Fibroblast of the aortic adventitia (primary cell): ENCODE measurements around the gene FRK. TPM values are rescaled to one million over a fixed set of nuclear protein-coding genes. Genes with fewer than 3 reads are reported as not detected.

Experiments used
- DNase-seq: peaks from one replicate; pipeline ENCODE4 v3.0.0-alpha.2; 2010; ENCODE audit warnings: low read depth
- H3K4me3 ChIP-seq: 2 replicates; pipeline ENCODE4 v1.5.1; 2011; ENCODE audit warnings: low read depth, mild to moderate bottlenecking, control low read depth, low read length, moderate library complexity
- CTCF ChIP-seq: IDR thresholded peaks from 2 replicates; pipeline ENCODE4 v1.5.1; 2011; ENCODE audit warnings: mild to moderate bottlenecking, low read length, control low read depth, inconsistent platforms; ENCODE audit not compliant: insufficient read depth
- total RNA-seq: library from RNA; depleted of rRNA; stranded (reverse); fragments of >200 nt; gene quantifications from 2 replicates; pipeline ENCODE4 v1.2.3, GENCODE V29; 2012; ENCODE audit warnings: low replicate concordance

Gene FRK
- total RNA-seq, 1 donor: 2.0 TPM

GRCh38 chr6:116004841-116005815 lies 55.6 kb downstream of the FRK start:
- DNase-seq: no peak
- no peak for TF ChIP-seq CTCF
- H3K4me3 ChIP-seq: no peak overlapping the region

DNA sequence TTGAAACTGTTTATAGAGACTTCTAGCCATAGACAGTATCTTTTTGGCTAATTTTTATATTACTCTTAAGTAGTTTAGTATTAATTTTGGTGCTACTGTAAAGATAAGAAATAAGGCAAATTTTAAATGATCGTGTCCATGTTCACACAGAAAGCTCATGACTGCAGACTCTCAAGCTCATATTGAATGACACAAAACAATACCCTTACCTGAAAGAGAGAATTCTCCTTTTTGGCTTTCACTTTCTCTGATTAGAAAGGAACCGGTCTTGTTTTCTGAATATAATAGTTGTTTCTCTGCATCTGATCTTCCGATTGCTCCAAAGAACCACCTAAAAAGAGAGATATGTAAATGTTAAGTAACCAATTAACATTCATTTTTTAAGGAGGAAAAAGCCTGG lies 57.0 kb downstream of the FRK start:
- H3K4me3 ChIP-seq: no peak overlapping the region
- no peak for DNase-seq
- TF ChIP-seq CTCF: no peak

DNA sequence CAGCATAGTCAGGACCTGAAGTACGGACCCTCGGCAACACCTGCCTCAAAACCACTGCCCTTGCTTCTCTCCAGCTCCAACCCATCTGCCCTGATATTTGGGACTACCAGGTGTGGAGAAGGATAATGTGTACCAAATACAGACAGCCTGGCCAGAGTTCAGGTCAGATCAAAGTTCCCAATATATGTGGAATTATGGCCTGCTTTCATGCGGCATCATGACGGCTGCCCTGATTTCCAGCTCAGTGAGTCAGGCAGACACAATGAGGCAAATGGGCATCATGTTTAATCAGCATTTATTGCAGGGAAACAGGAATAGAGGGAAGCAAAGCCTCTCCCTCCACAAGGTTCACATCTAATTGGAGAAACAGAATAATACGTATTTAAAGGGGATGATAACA lies 57.9 kb downstream of the FRK start:
- TF ChIP-seq CTCF: no peak
- no peak for DNase-seq
- no peak overlapping the region for H3K4me3 ChIP-seq

- TF ChIP-seq CTCF: no peak
- no peak for DNase-seq
- no peak overlapping the region for H3K4me3 ChIP-seq
These were observed 61.5 kb downstream of the FRK start for GRCh38 chr6:115999235-115999634.

DNA sequence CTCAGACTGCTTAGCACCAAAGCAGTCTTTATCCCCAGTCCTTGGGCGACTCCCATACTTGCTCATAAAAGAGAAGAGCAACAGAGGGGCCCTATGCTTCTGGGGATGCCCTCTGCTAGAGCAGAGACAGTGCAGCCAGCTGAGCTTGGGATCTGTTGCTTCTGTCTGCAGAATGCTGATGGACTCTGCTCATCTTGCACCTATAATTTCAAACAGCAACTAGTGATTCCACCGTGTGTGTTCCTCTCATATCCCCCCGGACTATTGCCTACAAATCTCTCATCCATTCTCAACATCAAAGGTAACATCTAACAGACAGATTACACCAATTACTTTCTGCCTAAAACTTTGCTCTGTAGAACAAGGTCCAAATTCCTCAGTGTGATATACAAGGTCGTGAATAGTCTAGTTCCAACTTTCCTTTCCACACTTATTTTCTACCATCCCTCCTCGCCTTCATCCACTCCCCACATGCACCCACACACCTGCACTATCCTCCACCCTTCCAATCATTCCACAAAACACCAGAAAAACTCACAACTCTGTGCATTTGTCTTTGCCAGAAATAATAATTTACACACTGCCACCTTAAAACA lies 62.6 kb downstream of the FRK start:
- DNase-seq: no peak
- no peak for TF ChIP-seq CTCF
- no peak overlapping the region for H3K4me3 ChIP-seq

GRCh38 chr6:115986026-115986425 lies 74.7 kb downstream of the FRK start:
- H3K4me3 ChIP-seq: no peak overlapping the region
- TF ChIP-seq CTCF: no peak
- no peak for DNase-seq
